Measurements from ENCODE around the gene TSC2. TPM values are rescaled to one million over a fixed set of nuclear protein-coding genes. Genes with fewer than 3 reads are reported as not detected.

Gene TSC2
- total RNA-seq, 2 donors from 2014 or later, result 73.9 to 152 TPM

- Histone ChIP-seq H3K9me3 (no peaks in the 10 kb centered on the region), H3K27me3 (no peaks in the 10 kb centered on the region), H3K27ac (no peak overlapping the region), H3K36me3 (replicated peaks in 1 of 2; ENCODE audit: insufficient read depth in 1 of 2, low read depth in 2 of 2) (no peaks in the 10 kb centered on the region), H3K4me3 (no peak overlapping the region), H3K4me1 (peaks cover 24% of the 10 kb centered on the region)
- intact Hi-C loops (cut with DNase I), result no loop called here
- ATAC-seq (no peak), DNase-seq (no peak)
- WGBS, 2 donors, result 83 to 89% methylated on average over 5 to 11 of the region's 11 CpGs
- TF ChIP-seq CTCF (IDR thresholded peaks at IDR 0.05) (no peak), POLR2A (IDR thresholded peaks at IDR 0.05) (no peak)
Observed at GRCh38 chr16:2042986-2043666, 4.7 kb upstream of the TSC2 start.

GRCh38 chr16:2043667-2044451 is 3.9 kb upstream of the TSC2 start:
- DNase-seq (no peak), ATAC-seq (no peak)
- Histone ChIP-seq H3K9me3 (no peaks in the 10 kb centered on the region), H3K36me3 (replicated peaks in 1 of 2; ENCODE audit: insufficient read depth in 1 of 2, low read depth in 2 of 2) (no peaks in the 10 kb centered on the region), H3K27ac (peak overlapping the region in 1 of 4 donors; percentile 8), H3K4me1 (peaks cover 26% of the 10 kb centered on the region), H3K27me3 (no peaks in the 10 kb centered on the region), H3K4me3 (no peak overlapping the region)
- 78 to 100% methylated on average over 2 to 26 of the region's 26 CpGs for WGBS, 2 donors
- intact Hi-C loops (cut with DNase I), result no loop called here
- TF ChIP-seq POLR2A (IDR thresholded peaks at IDR 0.05) (no peak), CTCF (IDR thresholded peaks at IDR 0.05) (no peak)

- Histone ChIP-seq H3K4me3 (no peak overlapping the region), H3K36me3 (replicated peaks in 1 of 2; ENCODE audit: insufficient read depth in 1 of 2, low read depth in 2 of 2) (no peaks in the 10 kb centered on the region), H3K27ac (no peak overlapping the region), H3K4me1 (peaks cover 29% of the 10 kb centered on the region), H3K9me3 (no peaks in the 10 kb centered on the region), H3K27me3 (no peaks in the 10 kb centered on the region)
- 88 to 96% methylated on average over 18 to 22 of the region's 22 CpGs for WGBS, 2 donors
- DNase-seq (no peak), ATAC-seq (no peak)
- TF ChIP-seq POLR2A (IDR thresholded peaks at IDR 0.05) (no peak), CTCF (IDR thresholded peaks at IDR 0.05) (no peak)
- intact Hi-C loops (cut with DNase I), result no loop called here
Observed at GRCh38 chr16:2044541-2044940, 3.2 kb upstream of the TSC2 start.

- Histone ChIP-seq H3K27me3 (no peaks in the 10 kb centered on the region), H3K27ac (peak overlapping the region in 2 of 4 donors; percentile 64 to 65), H3K36me3 (replicated peaks in 1 of 2; ENCODE audit: insufficient read depth in 1 of 2, low read depth in 2 of 2) (no peaks in the 10 kb centered on the region), H3K4me3 (no peak overlapping the region), H3K9me3 (no peaks in the 10 kb centered on the region), H3K4me1 (peaks cover 18% of the 10 kb centered on the region)
- DNase-seq (no peak), ATAC-seq (no peak)
- 85 to 87% methylated on average over 10 to 21 of the region's 21 CpGs for WGBS, 2 donors
- TF ChIP-seq CTCF (IDR thresholded peaks at IDR 0.05), result no peak
- TF ChIP-seq POLR2A (IDR thresholded peaks at IDR 0.05), result no peak
- intact Hi-C loops (cut with DNase I), result no loop called here
Observed at GRCh38 chr16:2045965-2046892, 1.6 kb upstream of the TSC2 start.
